ENCODE measurements around the gene HYAL2.

GRCh38 chr3:50314342-50314741 is 8.2 kb downstream of the HYAL2 start:
- TF ChIP-seq, protein P1, sequence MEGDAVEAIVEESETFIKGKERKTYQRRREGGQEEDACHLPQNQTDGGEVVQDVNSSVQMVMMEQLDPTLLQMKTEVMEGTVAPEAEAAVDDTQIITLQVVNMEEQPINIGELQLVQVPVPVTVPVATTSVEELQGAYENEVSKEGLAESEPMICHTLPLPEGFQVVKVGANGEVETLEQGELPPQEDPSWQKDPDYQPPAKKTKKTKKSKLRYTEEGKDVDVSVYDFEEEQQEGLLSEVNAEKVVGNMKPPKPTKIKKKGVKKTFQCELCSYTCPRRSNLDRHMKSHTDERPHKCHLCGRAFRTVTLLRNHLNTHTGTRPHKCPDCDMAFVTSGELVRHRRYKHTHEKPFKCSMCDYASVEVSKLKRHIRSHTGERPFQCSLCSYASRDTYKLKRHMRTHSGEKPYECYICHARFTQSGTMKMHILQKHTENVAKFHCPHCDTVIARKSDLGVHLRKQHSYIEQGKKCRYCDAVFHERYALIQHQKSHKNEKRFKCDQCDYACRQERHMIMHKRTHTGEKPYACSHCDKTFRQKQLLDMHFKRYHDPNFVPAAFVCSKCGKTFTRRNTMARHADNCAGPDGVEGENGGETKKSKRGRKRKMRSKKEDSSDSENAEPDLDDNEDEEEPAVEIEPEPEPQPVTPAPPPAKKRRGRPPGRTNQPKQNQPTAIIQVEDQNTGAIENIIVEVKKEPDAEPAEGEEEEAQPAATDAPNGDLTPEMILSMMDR (IDR thresholded peaks at IDR 0.05), result no peak
- no peak for TF ChIP-seq POLR2A (IDR thresholded peaks at IDR 0.05)
